ENCODE data around the gene ALDOC. TPM values are rescaled to one million over a fixed set of nuclear protein-coding genes. Genes with fewer than 3 reads are reported as not detected.

Gene ALDOC
- total RNA-seq, 1 donor from 2014 or later: 12.6 TPM

DNA sequence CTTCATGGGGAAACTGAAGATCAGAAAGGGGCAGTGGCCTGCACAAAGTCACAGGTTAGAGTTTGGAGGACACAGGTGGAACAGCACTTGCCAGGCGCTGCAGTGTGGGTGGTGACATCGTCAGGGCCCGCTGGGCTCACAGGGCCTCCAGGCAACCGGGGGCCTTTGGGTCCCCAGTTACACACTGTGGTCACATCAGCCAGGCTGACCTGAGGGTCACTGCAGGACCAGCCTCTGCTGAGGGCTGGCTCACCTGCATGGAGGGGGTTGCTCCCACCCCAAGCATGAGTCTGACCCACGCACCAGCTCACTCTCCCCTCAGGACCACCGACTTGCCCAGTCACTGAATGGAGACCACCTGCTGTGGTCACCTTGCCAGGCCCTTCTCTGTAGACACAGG, 53.5 kb downstream of the ALDOC start:
- no peaks in the 10 kb centered on the region for H3K27me3 Mint-ChIP-seq
- no peaks in the 10 kb centered on the region for H3K9me3 Mint-ChIP-seq
- H3K4me1 Mint-ChIP-seq (ENCODE audit: unreplicated experiment): peaks cover 30% of the 10 kb centered on the region
- peak overlapping the region; percentile 67 for H3K27ac Mint-ChIP-seq
- no peak overlapping the region for H3K4me3 Mint-ChIP-seq
- TF ChIP-seq, protein P1, sequence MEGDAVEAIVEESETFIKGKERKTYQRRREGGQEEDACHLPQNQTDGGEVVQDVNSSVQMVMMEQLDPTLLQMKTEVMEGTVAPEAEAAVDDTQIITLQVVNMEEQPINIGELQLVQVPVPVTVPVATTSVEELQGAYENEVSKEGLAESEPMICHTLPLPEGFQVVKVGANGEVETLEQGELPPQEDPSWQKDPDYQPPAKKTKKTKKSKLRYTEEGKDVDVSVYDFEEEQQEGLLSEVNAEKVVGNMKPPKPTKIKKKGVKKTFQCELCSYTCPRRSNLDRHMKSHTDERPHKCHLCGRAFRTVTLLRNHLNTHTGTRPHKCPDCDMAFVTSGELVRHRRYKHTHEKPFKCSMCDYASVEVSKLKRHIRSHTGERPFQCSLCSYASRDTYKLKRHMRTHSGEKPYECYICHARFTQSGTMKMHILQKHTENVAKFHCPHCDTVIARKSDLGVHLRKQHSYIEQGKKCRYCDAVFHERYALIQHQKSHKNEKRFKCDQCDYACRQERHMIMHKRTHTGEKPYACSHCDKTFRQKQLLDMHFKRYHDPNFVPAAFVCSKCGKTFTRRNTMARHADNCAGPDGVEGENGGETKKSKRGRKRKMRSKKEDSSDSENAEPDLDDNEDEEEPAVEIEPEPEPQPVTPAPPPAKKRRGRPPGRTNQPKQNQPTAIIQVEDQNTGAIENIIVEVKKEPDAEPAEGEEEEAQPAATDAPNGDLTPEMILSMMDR (conservative IDR thresholded peaks at IDR 0.05): no peak
- DNase-seq (ENCODE audit: extremely low spot score, unreplicated experiment): no peak
- H3K36me3 Mint-ChIP-seq: no peaks in the 10 kb centered on the region

Other genes starting within 250 kb of the ALDOC start
- gene IFT20, start 241.4 kb downstream of the ALDOC start, total RNA-seq (ENCODE audit: low replicate concordance): 43.6 and 55.2 TPM in 2 replicates
- 37.8 and 55.6 TPM in 2 replicates for gene TNFAIP1, start 241.1 kb downstream of the ALDOC start, total RNA-seq (ENCODE audit: low replicate concordance)
- 79.3 and 90.8 TPM in 2 replicates for gene POLDIP2, start 219.4 kb downstream of the ALDOC start, total RNA-seq (ENCODE audit: low replicate concordance)
- gene SEBOX, start 211.7 kb downstream of the ALDOC start, total RNA-seq (ENCODE audit: low replicate concordance): not detected in 2 replicates
- gene VTN, start 206.6 kb downstream of the ALDOC start, total RNA-seq (ENCODE audit: low replicate concordance): 20.3 and 54.1 TPM in 2 replicates
- 13.4 and 29.6 TPM in 2 replicates for gene SARM1, start 205.2 kb downstream of the ALDOC start, total RNA-seq (ENCODE audit: low replicate concordance)
- 21.9 and 29.6 TPM in 2 replicates for gene SLC46A1, start 170.7 kb downstream of the ALDOC start, total RNA-seq (ENCODE audit: low replicate concordance)
- gene SLC13A2, start 103.3 kb downstream of the ALDOC start, total RNA-seq (ENCODE audit: low replicate concordance): 1.2 and 8.7 TPM in 2 replicates
- gene FOXN1, start 70.5 kb downstream of the ALDOC start, total RNA-seq (ENCODE audit: low replicate concordance): 1.0 and 1.2 TPM in 2 replicates
- gene UNC119, start 24.3 kb downstream of the ALDOC start, total RNA-seq (ENCODE audit: low replicate concordance): 40.2 and 52.2 TPM in 2 replicates
- 66.1 and 75.0 TPM in 2 replicates for gene PIGS, start 5.4 kb downstream of the ALDOC start, total RNA-seq (ENCODE audit: low replicate concordance)
- gene SPAG5, start 22.1 kb upstream of the ALDOC start, total RNA-seq (ENCODE audit: low replicate concordance): 30.9 and 88.3 TPM in 2 replicates
- 17.5 and 27.7 TPM in 2 replicates for gene RSKR, start 37.3 kb upstream of the ALDOC start, total RNA-seq (ENCODE audit: low replicate concordance)
- 144 and 151 TPM in 2 replicates for gene BLTP2, start 68.3 kb upstream of the ALDOC start, total RNA-seq (ENCODE audit: low replicate concordance)
- 59.2 and 63.9 TPM in 2 replicates for gene SDF2, start 85.0 kb upstream of the ALDOC start, total RNA-seq (ENCODE audit: low replicate concordance)
- gene SUPT6H, start 85.3 kb upstream of the ALDOC start, total RNA-seq (ENCODE audit: low replicate concordance): 61.3 and 69.2 TPM in 2 replicates
- 3.0 and 9.2 TPM in 2 replicates for gene PROCA1, start 135.0 kb upstream of the ALDOC start, total RNA-seq (ENCODE audit: low replicate concordance)
- gene RAB34, start 141.0 kb upstream of the ALDOC start, total RNA-seq (ENCODE audit: low replicate concordance): 54.2 and 133 TPM in 2 replicates
- 1,717 and 1,950 TPM in 2 replicates for gene RPL23A, start 143.1 kb upstream of the ALDOC start, total RNA-seq (ENCODE audit: low replicate concordance)
- gene TLCD1, start 149.3 kb upstream of the ALDOC start, total RNA-seq (ENCODE audit: low replicate concordance): 18.6 and 40.2 TPM in 2 replicates
- 8.7 and 9.5 TPM in 2 replicates for gene NEK8, start 151.9 kb upstream of the ALDOC start, total RNA-seq (ENCODE audit: low replicate concordance)
- gene TRAF4, start 167.1 kb upstream of the ALDOC start, total RNA-seq (ENCODE audit: low replicate concordance): 219 and 327 TPM in 2 replicates